ENCODE data around the gene TMEM200A.

The TMEM200A gene

GRCh38 chr6:130405549-130405948 lies 39.7 kb downstream of the TMEM200A start:
- H3K27me3 ChIP-seq (ENCODE audit: insufficient read depth, low read length), result no peaks in the 10 kb centered on the region
- no peaks in the 10 kb centered on the region for H3K9me3 ChIP-seq (ENCODE audit: insufficient read depth, low read depth, low read length)
- H3K36me3 ChIP-seq (ENCODE audit: insufficient read depth, low read depth, low read length), result no peaks in the 10 kb centered on the region
- no peak overlapping the region for H3K9ac ChIP-seq (ENCODE audit: low read depth, low read length)
- no peak overlapping the region for H3K27ac ChIP-seq (ENCODE audit: low read length)
- no peak overlapping the region for H3K4me3 ChIP-seq (ENCODE audit: low read length)
- peaks cover 26% of the 10 kb centered on the region for H3K4me1 ChIP-seq (ENCODE audit: insufficient read depth, low read length)

- Histone ChIP-seq H3K4me3 (ENCODE audit: low read length) (peak overlapping the region; percentile 27; the same call in 1 of the 2 replicates), H3K27ac (ENCODE audit: low read length) (peak overlapping the region; percentile 32), H3K9me3 (ENCODE audit: insufficient read depth, low read depth, low read length) (no peaks in the 10 kb centered on the region), H3K4me1 (ENCODE audit: insufficient read depth, low read length) (peaks cover 26% of the 10 kb centered on the region), H3K27me3 (ENCODE audit: insufficient read depth, low read length) (no peaks in the 10 kb centered on the region), H3K9ac (ENCODE audit: low read depth, low read length) (peak overlapping the region; percentile 36), H3K36me3 (ENCODE audit: insufficient read depth, low read depth, low read length) (no peaks in the 10 kb centered on the region)
These were observed 41.2 kb downstream of the TMEM200A start for GRCh38 chr6:130407032-130407431.

GRCh38 chr6:130409418-130410100 lies 43.7 kb downstream of the TMEM200A start:
- Histone ChIP-seq H3K4me3 (ENCODE audit: low read length) (no peak overlapping the region), H3K9ac (ENCODE audit: low read depth, low read length) (no peak overlapping the region), H3K27me3 (ENCODE audit: insufficient read depth, low read length) (no peaks in the 10 kb centered on the region), H3K4me1 (ENCODE audit: insufficient read depth, low read length) (peaks cover 26% of the 10 kb centered on the region), H3K27ac (ENCODE audit: low read length) (no peak overlapping the region), H3K9me3 (ENCODE audit: insufficient read depth, low read depth, low read length) (no peaks in the 10 kb centered on the region), H3K36me3 (ENCODE audit: insufficient read depth, low read depth, low read length) (no peaks in the 10 kb centered on the region)

GRCh38 chr6:130411481-130411880 lies 45.7 kb downstream of the TMEM200A start:
- H3K36me3 ChIP-seq (ENCODE audit: insufficient read depth, low read depth, low read length), result no peaks in the 10 kb centered on the region
- H3K4me3 ChIP-seq (ENCODE audit: low read length), result no peak overlapping the region
- peaks cover 23% of the 10 kb centered on the region for H3K4me1 ChIP-seq (ENCODE audit: insufficient read depth, low read length)
- no peaks in the 10 kb centered on the region for H3K9me3 ChIP-seq (ENCODE audit: insufficient read depth, low read depth, low read length)
- H3K27me3 ChIP-seq (ENCODE audit: insufficient read depth, low read length), result no peaks in the 10 kb centered on the region
- H3K27ac ChIP-seq (ENCODE audit: low read length), result no peak overlapping the region
- no peak overlapping the region for H3K9ac ChIP-seq (ENCODE audit: low read depth, low read length)

GRCh38 chr6:130412556-130413290 lies 46.9 kb downstream of the TMEM200A start:
- Histone ChIP-seq H3K9me3 (ENCODE audit: insufficient read depth, low read depth, low read length) (no peaks in the 10 kb centered on the region), H3K27ac (ENCODE audit: low read length) (no peak overlapping the region), H3K4me3 (ENCODE audit: low read length) (no peak overlapping the region), H3K4me1 (ENCODE audit: insufficient read depth, low read length) (peaks cover 10% of the 10 kb centered on the region; the same call in 1 of the 2 replicates), H3K36me3 (ENCODE audit: insufficient read depth, low read depth, low read length) (no peaks in the 10 kb centered on the region), H3K9ac (ENCODE audit: low read depth, low read length) (no peak overlapping the region), H3K27me3 (ENCODE audit: insufficient read depth, low read length) (no peaks in the 10 kb centered on the region)

- Histone ChIP-seq H3K9me3 (ENCODE audit: insufficient read depth, low read depth, low read length) (no peaks in the 10 kb centered on the region), H3K27me3 (ENCODE audit: insufficient read depth, low read length) (no peaks in the 10 kb centered on the region), H3K4me3 (ENCODE audit: low read length) (no peak overlapping the region), H3K9ac (ENCODE audit: low read depth, low read length) (no peak overlapping the region), H3K27ac (ENCODE audit: low read length) (no peak overlapping the region), H3K36me3 (ENCODE audit: insufficient read depth, low read depth, low read length) (no peaks in the 10 kb centered on the region), H3K4me1 (ENCODE audit: insufficient read depth, low read length) (peaks cover 9% of the 10 kb centered on the region; the same call in 1 of the 2 replicates)
These were observed 52.1 kb downstream of the TMEM200A start for GRCh38 chr6:130417951-130418350.

- H3K9me3 ChIP-seq (ENCODE audit: insufficient read depth, low read depth, low read length), result no peaks in the 10 kb centered on the region
- H3K36me3 ChIP-seq (ENCODE audit: insufficient read depth, low read depth, low read length), result no peaks in the 10 kb centered on the region
- no peaks in the 10 kb centered on the region for H3K27me3 ChIP-seq (ENCODE audit: insufficient read depth, low read length)
- H3K4me3 ChIP-seq (ENCODE audit: low read length), result no peak overlapping the region
- H3K27ac ChIP-seq (ENCODE audit: low read length), result no peak overlapping the region
- peaks cover 21% of the 10 kb centered on the region for H3K4me1 ChIP-seq (ENCODE audit: insufficient read depth, low read length)
- no peak overlapping the region for H3K9ac ChIP-seq (ENCODE audit: low read depth, low read length)
These were observed 55.1 kb downstream of the TMEM200A start for GRCh38 chr6:130420911-130421310.

GRCh38 chr6:130421585-130421984 lies 55.8 kb downstream of the TMEM200A start:
- Histone ChIP-seq H3K4me1 (ENCODE audit: insufficient read depth, low read length) (peaks cover 22% of the 10 kb centered on the region), H3K4me3 (ENCODE audit: low read length) (no peak overlapping the region), H3K27ac (ENCODE audit: low read length) (no peak overlapping the region), H3K27me3 (ENCODE audit: insufficient read depth, low read length) (no peaks in the 10 kb centered on the region), H3K9ac (ENCODE audit: low read depth, low read length) (no peak overlapping the region), H3K9me3 (ENCODE audit: insufficient read depth, low read depth, low read length) (no peaks in the 10 kb centered on the region), H3K36me3 (ENCODE audit: insufficient read depth, low read depth, low read length) (no peaks in the 10 kb centered on the region)

- Histone ChIP-seq H3K4me3 (ENCODE audit: low read length) (no peak overlapping the region), H3K36me3 (ENCODE audit: insufficient read depth, low read depth, low read length) (no peaks in the 10 kb centered on the region), H3K9me3 (ENCODE audit: insufficient read depth, low read depth, low read length) (no peaks in the 10 kb centered on the region), H3K9ac (ENCODE audit: low read depth, low read length) (no peak overlapping the region), H3K4me1 (ENCODE audit: insufficient read depth, low read length) (peaks cover 24% of the 10 kb centered on the region), H3K27ac (ENCODE audit: low read length) (no peak overlapping the region), H3K27me3 (ENCODE audit: insufficient read depth, low read length) (no peaks in the 10 kb centered on the region)
These were observed 57.2 kb downstream of the TMEM200A start for GRCh38 chr6:130423044-130423443.

GRCh38 chr6:130424710-130425109 lies 58.9 kb downstream of the TMEM200A start:
- Histone ChIP-seq H3K36me3 (ENCODE audit: insufficient read depth, low read depth, low read length) (no peaks in the 10 kb centered on the region), H3K4me1 (ENCODE audit: insufficient read depth, low read length) (peaks cover 24% of the 10 kb centered on the region), H3K27me3 (ENCODE audit: insufficient read depth, low read length) (no peaks in the 10 kb centered on the region), H3K27ac (ENCODE audit: low read length) (no peak overlapping the region), H3K9me3 (ENCODE audit: insufficient read depth, low read depth, low read length) (no peaks in the 10 kb centered on the region), H3K4me3 (ENCODE audit: low read length) (peak overlapping the region; percentile 18; the same call in 1 of the 2 replicates), H3K9ac (ENCODE audit: low read depth, low read length) (peak overlapping the region; percentile 16; the same call in 1 of the 2 replicates)

GRCh38 chr6:130425537-130425936 lies 59.7 kb downstream of the TMEM200A start:
- Histone ChIP-seq H3K27me3 (ENCODE audit: insufficient read depth, low read length) (no peaks in the 10 kb centered on the region), H3K9me3 (ENCODE audit: insufficient read depth, low read depth, low read length) (no peaks in the 10 kb centered on the region), H3K9ac (ENCODE audit: low read depth, low read length) (no peak overlapping the region), H3K4me1 (ENCODE audit: insufficient read depth, low read length) (peaks cover 24% of the 10 kb centered on the region), H3K36me3 (ENCODE audit: insufficient read depth, low read depth, low read length) (no peaks in the 10 kb centered on the region), H3K4me3 (ENCODE audit: low read length) (no peak overlapping the region), H3K27ac (ENCODE audit: low read length) (no peak overlapping the region)
